Loucy (cell line): Measurements from ENCODE around the gene WNT5A.

Source experiments
- H2AFZ ChIP-seq: fragments of 200-600 bp; sonication (generic); 2 replicates; pipeline ENCODE4 v1.6.0; 2016; ENCODE audit warnings: antibody characterized with exemption, mild to moderate bottlenecking, low read length, moderate library complexity
- H3F3A ChIP-seq: fragments of 200-600 bp; 2 replicates; pipeline ENCODE4 v1.6.0; 2016; ENCODE audit warnings: antibody characterized with exemption, low read depth, mild to moderate bottlenecking
- H3K27me3 ChIP-seq: fragments of 200-600 bp; sonication (generic); 2 replicates; pipeline ENCODE4 v1.6.1; 2014; ENCODE audit warnings: low read length, mild to moderate bottlenecking; ENCODE audit not compliant: insufficient read depth, poor library complexity, severe bottlenecking
- H3K36me3 ChIP-seq: fragments of 200-600 bp; sonication (generic); 2 replicates; pipeline ENCODE4 v1.6.1; 2016; ENCODE audit warnings: low read length; ENCODE audit not compliant: insufficient read depth
- H3K4me1 ChIP-seq: fragments of 200-600 bp; sonication (generic); 2 replicates; pipeline ENCODE4 v1.5.1; 2014; ENCODE audit warnings: low read length, mild to moderate bottlenecking; ENCODE audit not compliant: insufficient read depth, poor library complexity, severe bottlenecking
- H3K4me2 ChIP-seq: fragments of 200-600 bp; sonication (generic); 2 replicates; pipeline ENCODE4 v1.6.0; 2014; ENCODE audit warnings: antibody characterized with exemption, low read length, low read depth, mild to moderate bottlenecking; ENCODE audit not compliant: poor library complexity, severe bottlenecking
- H3K4me3 ChIP-seq: fragments of 200-600 bp; sonication (generic); 2 replicates; pipeline ENCODE4 v1.5.1; 2014; ENCODE audit warnings: low read length, mild to moderate bottlenecking, mixed read lengths; ENCODE audit not compliant: poor library complexity, severe bottlenecking
- H3K79me2 ChIP-seq: fragments of 200-600 bp; sonication (generic); 2 replicates; pipeline ENCODE4 v1.6.1; 2014; ENCODE audit warnings: low read length; ENCODE audit not compliant: insufficient read depth
- H3K9ac ChIP-seq: fragments of 200-600 bp; sonication (generic); 2 replicates; pipeline ENCODE4 v1.6.0; 2014; ENCODE audit warnings: mild to moderate bottlenecking, low read depth, low read length, moderate library complexity; ENCODE audit not compliant: poor library complexity, severe bottlenecking
- H3K9me2 ChIP-seq: fragments of 200-600 bp; sonication (generic); replicated peaks from 2 replicates; pipeline ENCODE4 v1.6.1; 2016; ENCODE audit warnings: low read depth, low read length, mixed read lengths
- H3K9me3 ChIP-seq: fragments of 200-600 bp; sonication (generic); 2 replicates; pipeline ENCODE4 v1.6.1; 2014; ENCODE audit warnings: mild to moderate bottlenecking, antibody characterized with exemption, low read length, low read depth; ENCODE audit not compliant: insufficient read depth
- H4K20me1 ChIP-seq: fragments of 200-600 bp; sonication (generic); 2 replicates; pipeline ENCODE4 v1.6.0; 2014; ENCODE audit warnings: antibody characterized with exemption, low read length, mild to moderate bottlenecking; ENCODE audit not compliant: insufficient read depth, poor library complexity, severe bottlenecking
- EZH2phosphoT487 ChIP-seq: fragments of 200-600 bp; IDR thresholded peaks from 2 replicates; pipeline ENCODE4 v1.6.1; 2018; ENCODE audit warnings: antibody characterized with exemption, mild to moderate bottlenecking, moderate library complexity, borderline replicate concordance
- TF ChIP-seq, protein P1 (sequence below): fragments of 200-600 bp; sonication (generic); conservative IDR thresholded peaks from 2 replicates; pipeline ENCODE4 v1.5.1; 2014; ENCODE audit warnings: mild to moderate bottlenecking, antibody characterized with exemption, low read length

The WNT5A gene

DNA sequence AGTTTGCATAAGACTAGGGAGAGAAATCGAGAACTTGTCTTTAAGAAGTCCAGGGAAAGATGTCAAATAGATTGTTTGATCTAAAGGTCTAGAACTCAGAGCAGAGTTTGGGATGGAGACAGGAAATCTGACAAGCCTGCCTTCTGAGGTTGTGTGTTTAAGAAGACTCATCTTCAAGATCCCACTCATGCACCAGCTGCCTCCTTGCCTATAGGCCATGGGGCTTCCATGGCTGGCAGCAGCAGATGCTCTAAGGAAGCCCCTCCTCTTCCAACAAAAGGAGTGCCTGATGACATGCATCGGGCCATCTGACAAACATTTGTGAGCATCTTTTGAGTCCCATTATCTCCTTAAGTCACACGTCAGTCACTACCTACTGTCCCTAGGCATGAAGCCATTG lies 47.4 kb downstream of the WNT5A start:
- Histone ChIP-seq H3K9ac (no peak overlapping the region), H3K27me3 (no peaks in the 10 kb centered on the region), H4K20me1 (no peaks in the 10 kb centered on the region), H3K4me2 (no peak overlapping the region), H3K36me3 (no peaks in the 10 kb centered on the region), H3K9me2 (no peaks in the 10 kb centered on the region), H3K4me3 (no peak overlapping the region), H3K9me3 (no peaks in the 10 kb centered on the region), H3F3A (no peaks in the 10 kb centered on the region), H3K4me1 (peaks cover 8% of the 10 kb centered on the region), H2AFZ (no peak overlapping the region), H3K79me2 (no peaks in the 10 kb centered on the region)
- TF ChIP-seq, protein P1, sequence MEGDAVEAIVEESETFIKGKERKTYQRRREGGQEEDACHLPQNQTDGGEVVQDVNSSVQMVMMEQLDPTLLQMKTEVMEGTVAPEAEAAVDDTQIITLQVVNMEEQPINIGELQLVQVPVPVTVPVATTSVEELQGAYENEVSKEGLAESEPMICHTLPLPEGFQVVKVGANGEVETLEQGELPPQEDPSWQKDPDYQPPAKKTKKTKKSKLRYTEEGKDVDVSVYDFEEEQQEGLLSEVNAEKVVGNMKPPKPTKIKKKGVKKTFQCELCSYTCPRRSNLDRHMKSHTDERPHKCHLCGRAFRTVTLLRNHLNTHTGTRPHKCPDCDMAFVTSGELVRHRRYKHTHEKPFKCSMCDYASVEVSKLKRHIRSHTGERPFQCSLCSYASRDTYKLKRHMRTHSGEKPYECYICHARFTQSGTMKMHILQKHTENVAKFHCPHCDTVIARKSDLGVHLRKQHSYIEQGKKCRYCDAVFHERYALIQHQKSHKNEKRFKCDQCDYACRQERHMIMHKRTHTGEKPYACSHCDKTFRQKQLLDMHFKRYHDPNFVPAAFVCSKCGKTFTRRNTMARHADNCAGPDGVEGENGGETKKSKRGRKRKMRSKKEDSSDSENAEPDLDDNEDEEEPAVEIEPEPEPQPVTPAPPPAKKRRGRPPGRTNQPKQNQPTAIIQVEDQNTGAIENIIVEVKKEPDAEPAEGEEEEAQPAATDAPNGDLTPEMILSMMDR, result no peak
- no peak for TF ChIP-seq EZH2phosphoT487

DNA sequence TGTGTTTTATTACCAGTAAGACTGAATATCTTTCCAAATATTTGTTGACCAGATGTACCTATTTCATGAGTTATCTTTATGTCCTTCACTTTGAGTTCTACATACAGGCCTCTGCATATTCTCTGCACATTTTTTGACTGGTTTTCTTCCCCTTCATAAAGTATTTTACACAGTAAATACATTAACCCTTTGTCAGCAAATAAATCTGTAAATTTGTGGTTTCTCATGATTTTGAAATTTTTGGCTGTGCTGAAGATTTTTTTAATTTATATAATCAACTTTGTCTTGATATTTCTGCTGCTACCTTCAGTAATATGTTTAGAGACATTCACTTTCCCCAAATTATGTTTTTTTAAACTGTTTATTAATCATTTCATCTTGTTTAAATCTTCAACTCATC lies 50.5 kb downstream of the WNT5A start:
- no peak for TF ChIP-seq EZH2phosphoT487
- TF ChIP-seq, protein P1, result no peak
- Histone ChIP-seq H3K4me2 (no peak overlapping the region), H3K9ac (no peak overlapping the region), H3K4me3 (no peak overlapping the region), H3K9me3 (no peaks in the 10 kb centered on the region), H3K79me2 (no peaks in the 10 kb centered on the region), H3K9me2 (no peaks in the 10 kb centered on the region), H3K27me3 (no peaks in the 10 kb centered on the region), H2AFZ (no peak overlapping the region), H4K20me1 (no peaks in the 10 kb centered on the region), H3F3A (no peaks in the 10 kb centered on the region), H3K4me1 (peaks cover 8% of the 10 kb centered on the region), H3K36me3 (no peaks in the 10 kb centered on the region)

DNA sequence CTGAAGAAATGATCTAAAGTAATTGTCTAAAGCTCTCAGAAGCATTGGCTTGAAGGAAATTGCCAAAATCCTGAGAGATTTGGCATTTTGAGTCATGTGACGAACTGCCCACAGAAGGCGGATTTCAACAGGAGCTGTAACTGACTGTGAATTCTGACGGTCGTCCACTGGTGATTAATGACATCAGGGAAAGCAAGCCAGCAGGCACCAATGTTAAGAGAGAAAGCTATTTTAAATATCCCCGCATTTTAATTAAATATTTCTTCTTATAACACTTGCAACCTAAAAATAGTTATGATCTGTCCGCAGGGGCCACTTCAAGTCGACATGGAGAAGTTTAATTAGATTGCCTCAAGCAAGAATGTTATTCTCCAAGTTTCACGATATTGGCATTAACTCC lies 51.6 kb downstream of the WNT5A start:
- TF ChIP-seq EZH2phosphoT487, result no peak
- TF ChIP-seq, protein P1, result no peak
- Histone ChIP-seq H3K9me3 (no peaks in the 10 kb centered on the region), H3K4me2 (no peak overlapping the region), H3K36me3 (no peaks in the 10 kb centered on the region), H2AFZ (no peak overlapping the region), H3K79me2 (no peaks in the 10 kb centered on the region), H4K20me1 (no peaks in the 10 kb centered on the region), H3K4me1 (peaks cover 2% of the 10 kb centered on the region), H3F3A (no peaks in the 10 kb centered on the region), H3K9me2 (no peaks in the 10 kb centered on the region), H3K27me3 (no peaks in the 10 kb centered on the region), H3K9ac (no peak overlapping the region), H3K4me3 (no peak overlapping the region)
